Fibroblast of lung (primary cell): Measurements from ENCODE around the gene FCER1G. TPM values are rescaled to one million over a fixed set of nuclear protein-coding genes. Genes with fewer than 3 reads are reported as not detected.

Experiments used
- DNase-seq, 2 donors: peaks; one replicate each; pipeline versions ENCODE4 v3.0.0 to v3.0.0-alpha.2; 2010; ENCODE audit warnings: low read depth in 2 of 2
- H2AFZ ChIP-seq: 2 replicates; pipeline ENCODE4 v1.5.1; 2012; ENCODE audit warnings: low read length, control low read depth, inconsistent platforms
- H3K27ac ChIP-seq: 2 replicates; pipeline ENCODE4 v1.5.1; 2011; ENCODE audit warnings: low read length, control low read depth; ENCODE audit not compliant: insufficient read depth
- H3K27me3 ChIP-seq: 2 replicates; pipeline ENCODE4 v1.5.1; 2011; ENCODE audit warnings: mild to moderate bottlenecking, low read length; ENCODE audit not compliant: control insufficient read depth, insufficient read depth
- H3K36me3 ChIP-seq: 2 replicates; pipeline ENCODE4 v1.5.1; 2011; ENCODE audit warnings: low read length; ENCODE audit not compliant: control insufficient read depth, insufficient read depth
- H3K4me1 ChIP-seq: 2 replicates; pipeline ENCODE4 v1.5.1; 2011; ENCODE audit warnings: low read length; ENCODE audit not compliant: control insufficient read depth, insufficient read depth; ENCODE audit errors: extremely low read depth
- H3K4me2 ChIP-seq: 2 replicates; pipeline ENCODE4 v1.5.1; 2011; ENCODE audit warnings: low read length, control low read depth; ENCODE audit not compliant: insufficient read depth; ENCODE audit errors: extremely low read depth
- H3K4me3 ChIP-seq, 4 experiments: fragments of 200-600 bp in 1 of 4; sonication (generic) in 1 of 4; replicated peaks in 1 of 4; 2 replicates each; pipeline ENCODE4 v1.5.1; 2011 to 2016; ENCODE audit warnings: low read length in 4 of 4, low read depth in 3 of 4, mild to moderate bottlenecking in 3 of 4, control low read depth in 2 of 4, inconsistent platforms in 1 of 4, mixed read lengths in 1 of 4; ENCODE audit not compliant: insufficient read depth in 1 of 4; ENCODE audit errors: control extremely low read depth in 1 of 4
- H3K79me2 ChIP-seq: 2 replicates; pipeline ENCODE4 v1.5.1; 2012; ENCODE audit warnings: mild to moderate bottlenecking, low read length, inconsistent platforms; ENCODE audit not compliant: control insufficient read depth, insufficient read depth
- H3K9ac ChIP-seq: 2 replicates; pipeline ENCODE4 v1.5.1; 2011; ENCODE audit warnings: mild to moderate bottlenecking, low read length, control low read depth; ENCODE audit not compliant: insufficient read depth
- H3K9me3 ChIP-seq: 2 replicates; pipeline ENCODE4 v1.5.1; 2012; ENCODE audit warnings: low read depth, low read length; ENCODE audit not compliant: control insufficient read depth, insufficient read depth
- H4K20me1 ChIP-seq: 2 replicates; pipeline ENCODE4 v1.5.1; 2011; ENCODE audit warnings: low read length; ENCODE audit not compliant: control insufficient read depth, insufficient read depth; ENCODE audit errors: extremely low read depth
- CTCF ChIP-seq, 2 donors: IDR thresholded peaks in 1 of 2; conservative IDR thresholded peaks in 1 of 2; 1 replicate in 1 of 2; 2 replicates in 1 of 2; pipeline ENCODE4 v1.5.1; 2011 to 2012; ENCODE audit warnings: low read length in 2 of 2, control low read depth in 1 of 2, inconsistent platforms in 1 of 2, low read depth in 1 of 2, mild to moderate bottlenecking in 1 of 2
- EZH2 ChIP-seq: IDR thresholded peaks from 2 replicates; pipeline ENCODE4 v1.5.1; 2012; ENCODE audit warnings: low read length, control low read depth, mild to moderate bottlenecking; ENCODE audit errors: missing control alignments
- polyA plus RNA-seq, 2 donors: library from polyadenylated mRNA; depleted of rRNA in 1 of 2; stranded (reverse) in 1 of 2; unstranded in 1 of 2; fragments of >200 nt; gene quantifications; 2 replicates each; pipeline ENCODE4 v1.2.1, GENCODE V29; 2011 to 2012; ENCODE audit warnings: missing spikeins in 1 of 2
- total RNA-seq: library from RNA; depleted of rRNA; stranded (reverse); fragments of >200 nt; gene quantifications from 2 replicates; pipeline ENCODE4 v1.2.1, GENCODE V29; 2014

FCER1G gene
- total and polyA plus RNA-seq, 2 donors (not counting 1 experiment from before 2014, with no cell fraction given) = 0.85 TPM; not detected in 1

- H4K20me1 ChIP-seq = no peaks in the 10 kb centered on the region
- H3K9ac ChIP-seq = no peak overlapping the region
Measured at GRCh38 chr1:161235957-161236775, 21.1 kb downstream of the FCER1G start.

GRCh38 chr1:161238039-161238473 lies 23.0 kb downstream of the FCER1G start, which contains the start of gene NR1I3:
Gene NR1I3, minus strand, starts transcription at chr1:161238203. Its CDS starts 1,638 bp downstream, at chr1:161236565.
- Histone ChIP-seq H3K4me2 (no peak within 1 kb of the TSS), H3K79me2 (no peaks in the 10 kb centered on the region), H3K4me3 (no peak within 1 kb of the TSS), H3K36me3 (no peaks in the 10 kb centered on the region), H3K27me3 (no peaks in the 10 kb centered on the region), H2AFZ (no peak within 1 kb of the TSS), H3K27ac (no peak within 1 kb of the TSS), H3K4me1 (no peaks in the 10 kb centered on the region), H3K9ac (no peak within 1 kb of the TSS), H4K20me1 (no peaks in the 10 kb centered on the region), H3K9me3 (no peaks in the 10 kb centered on the region)
- no peak for DNase-seq
- no peak for TF ChIP-seq EZH2
- TF ChIP-seq CTCF (conservative IDR thresholded peaks at IDR 0.05 in 1 of 2, IDR thresholded peaks at IDR 0.05 in 1 of 2; ENCODE audit: low read depth in 1 of 2, low read length in 2 of 2) = no peak

More at GRCh38 chr1:161235957-161236775, 21.1 kb downstream of the FCER1G start:
- H3K4me1 ChIP-seq = no peaks in the 10 kb centered on the region
- H3K9me3 ChIP-seq = no peaks in the 10 kb centered on the region
- H3K4me3 ChIP-seq = no peak overlapping the region
- TF ChIP-seq EZH2 (no peak), CTCF (conservative IDR thresholded peaks at IDR 0.05 in 1 of 2, IDR thresholded peaks at IDR 0.05 in 1 of 2; ENCODE audit: low read depth in 1 of 2, low read length in 2 of 2) (no peak)
- no peak overlapping the region for H3K27ac ChIP-seq
- H2AFZ ChIP-seq = no peak overlapping the region
- H3K79me2 ChIP-seq = no peaks in the 10 kb centered on the region
- DNase-seq = no peak
- no peaks in the 10 kb centered on the region for H3K27me3 ChIP-seq
- no peak overlapping the region for H3K4me2 ChIP-seq
- H3K36me3 ChIP-seq = no peaks in the 10 kb centered on the region

GRCh38 chr1:161241682-161242081 lies 26.6 kb downstream of the FCER1G start:
- Histone ChIP-seq H3K36me3 (no peaks in the 10 kb centered on the region), H3K4me2 (no peak overlapping the region), H3K9me3 (no peaks in the 10 kb centered on the region), H3K27me3 (no peaks in the 10 kb centered on the region), H3K4me1 (no peaks in the 10 kb centered on the region), H3K4me3 (no peak overlapping the region), H3K79me2 (no peaks in the 10 kb centered on the region), H3K9ac (no peak overlapping the region), H2AFZ (no peak overlapping the region), H3K27ac (no peak overlapping the region), H4K20me1 (no peaks in the 10 kb centered on the region)
- TF ChIP-seq EZH2 = no peak
- no peak for TF ChIP-seq CTCF (conservative IDR thresholded peaks at IDR 0.05 in 1 of 2, IDR thresholded peaks at IDR 0.05 in 1 of 2; ENCODE audit: low read depth in 1 of 2, low read length in 2 of 2)
- no peak for DNase-seq
